GM12892 (cell line): ENCODE results near the gene WASF3.

ENCODE experiments used
- POLR2A ChIP-seq: IDR thresholded peaks from 2 replicates; pipeline ENCODE4 v1.6.1; 2011; ENCODE audit warnings: low read depth, low read length, control low read depth
- POLR2AphosphoS5 ChIP-seq: IDR thresholded peaks from 2 replicates; pipeline ENCODE4 v1.6.1; 2011; ENCODE audit warnings: low read depth, low read length, control low read depth
- TAF1 ChIP-seq: IDR thresholded peaks from 2 replicates; pipeline ENCODE4 v1.6.1; 2011; ENCODE audit warnings: low read depth, mild to moderate bottlenecking, control low read depth, low read length, borderline replicate concordance

- no peak for TF ChIP-seq POLR2A
- no peak for TF ChIP-seq POLR2AphosphoS5
- TF ChIP-seq TAF1, result no peak
Measured at GRCh38 chr13:26709461-26709860, 152.0 kb downstream of the WASF3 start.
